GM23248 (cell line): ENCODE measurements around the gene SEC11A.

Experiments
- EZH2 ChIP-seq: fragments of 200-600 bp; sonication (generic); IDR thresholded peaks from 2 replicates; pipeline ENCODE4 v1.6.1; 2018; ENCODE audit warnings: antibody characterized with exemption, mild to moderate bottlenecking; ENCODE audit not compliant: insufficient read depth, poor library complexity, severe bottlenecking
- EZH2phosphoT487 ChIP-seq: fragments of 200-600 bp; sonication (generic); IDR thresholded peaks from 2 replicates; pipeline ENCODE4 v1.6.1; 2018; ENCODE audit warnings: antibody characterized with exemption, moderate library complexity, mild to moderate bottlenecking, low read depth; ENCODE audit not compliant: insufficient read depth

GRCh38 chr15:84629033-84629432 lies 86.9 kb downstream of the SEC11A start:
- TF ChIP-seq EZH2phosphoT487 (no peak), EZH2 (no peak)
